GM12878 (cell line): ENCODE data around the gene DUSP8. TPM values are rescaled to one million over a fixed set of nuclear protein-coding genes. Genes with fewer than 3 reads are reported as not detected.

Experiments
- ATAC-seq: fragments of 200-7000 bp; cut with Tn5 transposase; 3 replicates; pipeline ENCODE4 v1.9.1; 2020; ENCODE audit warnings: mild to moderate bottlenecking, moderate library complexity
- BruUV-seq: library from RNA; stranded (reverse); fragments of 400-500 nt; replicated peaks from 2 replicates; lab custom pipeline; 2021; lab: Mats Ljungman, UMichigan
- CTCF ChIA-PET: fragments of 300-600 bp; sonication (Branson Sonifier 250); formaldehyde crosslinking; extraction: SDS; loops from one replicate; lab custom pipeline; 2021; ENCODE audit warnings: inconsistent platforms; lab: Yijun Ruan, JAX
- POLR2A ChIA-PET: fragments of 350-600 bp; formaldehyde crosslinking; extraction: SDS; loops from one replicate; lab custom pipeline; 2021; ENCODE audit warnings: inconsistent platforms; lab: Charles Lee
- RAD21 ChIA-PET: fragments of 300-600 bp; sonication (Branson Sonifier 250); formaldehyde crosslinking; loops from one replicate; lab custom pipeline; 2023; ENCODE audit warnings: antibody characterized with exemption; ENCODE audit not compliant: unreplicated experiment; lab: Charles Lee
- SMC1A ChIA-PET: fragments of 300-600 bp; sonication (Branson Sonifier 250); formaldehyde crosslinking; loops from one replicate; lab custom pipeline; 2023; ENCODE audit not compliant: unreplicated experiment, uncharacterized antibody; lab: Charles Lee
- DNase-seq: peaks from one replicate; pipeline ENCODE4 v3.0.0-alpha.2; 2011; ENCODE audit warnings: low read depth, low spot score
- FAIRE-seq: peaks from 3 replicates; lab custom pipeline; 2011; peaks lifted over from hg19 to GRCh38; lab: Jason Lieb, UNC
- H2AFZ ChIP-seq: 2 replicates; pipeline ENCODE4 v1.6.0; 2011; ENCODE audit warnings: low read depth, low read length, control low read depth; ENCODE audit not compliant: control insufficient read depth
- H3K27ac ChIP-seq: 2 replicates; pipeline ENCODE4 v1.5.1; 2011; ENCODE audit warnings: control low read depth; ENCODE audit not compliant: control insufficient read depth, insufficient read depth
- H3K27me3 ChIP-seq, 2 experiments: replicated peaks in 1 of 2; 2 replicates each; pipeline versions ENCODE4 v1.6.0 to v1.6.1; 2011; ENCODE audit warnings: low read length in 1 of 2; ENCODE audit not compliant: control insufficient read depth in 2 of 2, insufficient read depth in 2 of 2
- H3K36me3 ChIP-seq, 2 experiments: 2 replicates each; pipeline ENCODE4 v1.5.1; 2011; ENCODE audit warnings: low read length in 1 of 2; ENCODE audit not compliant: control insufficient read depth in 2 of 2, insufficient read depth in 2 of 2
- H3K4me1 ChIP-seq: 2 replicates; pipeline ENCODE4 v1.6.1; 2011; ENCODE audit warnings: mild to moderate bottlenecking, low read length, moderate library complexity, mixed read lengths; ENCODE audit not compliant: control insufficient read depth, insufficient read depth
- H3K4me2 ChIP-seq: 2 replicates; pipeline ENCODE4 v1.6.0; 2011; ENCODE audit warnings: control low read depth; ENCODE audit not compliant: control insufficient read depth, insufficient read depth
- H3K4me3 ChIP-seq: fragments of 200-600 bp; sonication (generic); 2 replicates; pipeline ENCODE4 v1.5.1; 2016
- H3K79me2 ChIP-seq: 2 replicates; pipeline ENCODE4 v1.6.0; 2011; ENCODE audit warnings: low read length; ENCODE audit not compliant: control insufficient read depth, insufficient read depth
- H3K9ac ChIP-seq: 2 replicates; pipeline ENCODE4 v1.8.0; 2011; ENCODE audit warnings: low read length, control low read depth, mixed read lengths; ENCODE audit not compliant: control insufficient read depth, insufficient read depth
- H3K9me3 ChIP-seq: replicated peaks from 3 replicates; pipeline ENCODE4 v1.5.1; 2011; ENCODE audit warnings: mild to moderate bottlenecking, low read length; ENCODE audit not compliant: control insufficient read depth, insufficient read depth
- H4K20me1 ChIP-seq: 2 replicates; pipeline ENCODE4 v1.6.0; 2011; ENCODE audit not compliant: control insufficient read depth, insufficient read depth
- BACH1 ChIP-seq: fragments of 450-650 bp; IDR thresholded peaks from 2 replicates; pipeline ENCODE4 v1.6.1; 2017; ENCODE audit warnings: mild to moderate bottlenecking, borderline replicate concordance
- BMI1 ChIP-seq: fragments of 450-650 bp; IDR thresholded peaks from 2 replicates; pipeline ENCODE4 v1.6.1; 2016; ENCODE audit warnings: mild to moderate bottlenecking, moderate library complexity, borderline replicate concordance
- CBX3 ChIP-seq: fragments of 200-600 bp; sonication (generic); IDR thresholded peaks from 2 replicates; pipeline ENCODE4 v1.6.1; 2016; ENCODE audit warnings: low read depth, borderline replicate concordance
- CREB1 ChIP-seq: IDR thresholded peaks from 2 replicates; pipeline ENCODE4 v1.6.1; 2012; ENCODE audit warnings: low read depth, mild to moderate bottlenecking, inconsistent platforms
- EZH2 ChIP-seq: IDR thresholded peaks from 2 replicates; pipeline ENCODE4 v1.6.1; 2012; ENCODE audit warnings: low read depth, mild to moderate bottlenecking, control low read depth, inconsistent platforms, low read length, borderline replicate concordance; ENCODE audit not compliant: control insufficient read depth
- FOXM1 ChIP-seq: IDR thresholded peaks from 2 replicates; pipeline ENCODE4 v1.6.1; 2012; ENCODE audit warnings: low read depth, mild to moderate bottlenecking, inconsistent platforms, low read length, moderate library complexity
- IKZF1 ChIP-seq: fragments of 450-650 bp; conservative IDR thresholded peaks from 2 replicates; pipeline ENCODE4 v1.6.1; 2017; ENCODE audit warnings: antibody characterized with exemption, mild to moderate bottlenecking
- MYC ChIP-seq: IDR thresholded peaks from 2 replicates; pipeline ENCODE4 v1.6.1; 2011; ENCODE audit warnings: mild to moderate bottlenecking, low read length, moderate library complexity, inconsistent platforms; ENCODE audit not compliant: insufficient read depth, insufficient replicate concordance, insufficient read length, severe bottlenecking
- RAD51 ChIP-seq: fragments of 450-650 bp; IDR thresholded peaks from 2 replicates; pipeline ENCODE4 v1.6.1; 2016; ENCODE audit warnings: moderate library complexity, mild to moderate bottlenecking, inconsistent platforms
- RCOR1 ChIP-seq: conservative IDR thresholded peaks from 2 replicates; pipeline ENCODE4 v1.6.1; 2012; ENCODE audit warnings: low read depth, low read length, improper control_type of control experiment
- RELA ChIP-seq: fragments of 450-650 bp; IDR thresholded peaks from 2 replicates; pipeline ENCODE4 v1.8.0; 2014; ENCODE audit warnings: borderline replicate concordance; ENCODE audit not compliant: partially characterized antibody
- SREBF2 ChIP-seq: IDR thresholded peaks from 2 replicates; pipeline ENCODE4 v1.6.1; 2012; ENCODE audit warnings: mild to moderate bottlenecking, low read length
- TBL1XR1 ChIP-seq: IDR thresholded peaks from 2 replicates; pipeline ENCODE4 v1.6.1; 2012; ENCODE audit warnings: low read depth, low read length, improper control_type of control experiment
- ZNF217 ChIP-seq: fragments of 450-650 bp; IDR thresholded peaks from 2 replicates; pipeline ENCODE4 v1.6.1; 2017; ENCODE audit warnings: antibody characterized with exemption, mild to moderate bottlenecking
- ZNF274 ChIP-seq: IDR thresholded peaks from one replicate; pipeline ENCODE4 v1.8.0; 2011; ENCODE audit not compliant: insufficient read length, insufficient read depth
- ZNF384 ChIP-seq: IDR thresholded peaks from 2 replicates; pipeline ENCODE4 v1.6.1; 2012; ENCODE audit warnings: low read depth, mild to moderate bottlenecking, low read length, improper control_type of control experiment, borderline replicate concordance
- ZZZ3 ChIP-seq: IDR thresholded peaks from 2 replicates; pipeline ENCODE4 v1.6.1; 2011; ENCODE audit warnings: low read depth; ENCODE audit not compliant: control insufficient read depth, insufficient read length
- WGBS: methylation state at CpG from one replicate; pipeline ENCODE4 v1.1.6; 2016; ENCODE audit warnings: low lambda C conversion rate; ENCODE audit not compliant: insufficient replicate concordance, insufficient coverage; ENCODE audit errors: missing lambda C conversion rate; 5-methylcytosine and 5-hydroxymethylcytosine counted together
- in situ Hi-C: fragments of 300-500 bp; cut with MboI; formaldehyde crosslinking; loops from 9 replicates; pipeline ENCODE4 v1.14.3; 2018; ENCODE audit warnings: mixed read lengths
- intact Hi-C: fragments of 100-400 bp; cut with micrococcal nuclease; formaldehyde crosslinking; loops from one replicate; pipeline ENCODE4 v1.14.2; 2022; ENCODE audit not compliant: unreplicated experiment
- polyA plus RNA-seq, 11 experiments: library from polyadenylated mRNA; depleted of rRNA in 4 of 11; unstranded in 6 of 11; stranded (reverse) in 5 of 11; fragments of >200 nt; fragmentation: Nextera tagmentation in 4 of 11; fragmentation: Illumina TruSeq in 1 of 11; extraction: Ambion mirVana in 4 of 11; extraction: Trizol in 1 of 11; gene quantifications; 1 replicate in 1 of 11; 2 replicates in 10 of 11; pipeline versions ENCODE4 v1.2.1 to v1.2.3, GENCODE V29; 2011 to 2016; ENCODE audit warnings: inconsistent platforms in 2 of 11, missing spikeins in 2 of 11, low read depth in 1 of 11
- total RNA-seq, 4 experiments: library from RNA; depleted of rRNA in 3 of 4; stranded (reverse); fragments of >200 nt in 3 of 4; fragmentation: Illumina TruSeq in 1 of 4; extraction: Trizol in 1 of 4; gene quantifications; 2 replicates each; pipeline versions ENCODE4 v1.2.1 to v1.2.3, GENCODE V29; 2013 to 2021
- TF ChIP-seq, protein P1 (sequence below): fragments of 450-650 bp; IDR thresholded peaks from 2 replicates; pipeline ENCODE4 v1.6.1; 2017; ENCODE audit warnings: borderline replicate concordance
- TF ChIP-seq, protein P2 (sequence below): IDR thresholded peaks from 2 replicates; pipeline ENCODE4 v1.6.1; 2012; ENCODE audit warnings: low read depth, low read length, improper control_type of control experiment
- TF ChIP-seq, protein P3 (sequence below): IDR thresholded peaks from 2 replicates; pipeline ENCODE4 v1.6.1; 2012; ENCODE audit warnings: low read depth, low read length, improper control_type of control experiment

The DUSP8 gene
- total and polyA plus RNA-seq, 10 of the 15 experiments (the other 5 are each of a cell fraction or from before 2014, with no cell fraction given): 0.04 to 1.7 (median 0.26) TPM; not detected in 6

DNA sequence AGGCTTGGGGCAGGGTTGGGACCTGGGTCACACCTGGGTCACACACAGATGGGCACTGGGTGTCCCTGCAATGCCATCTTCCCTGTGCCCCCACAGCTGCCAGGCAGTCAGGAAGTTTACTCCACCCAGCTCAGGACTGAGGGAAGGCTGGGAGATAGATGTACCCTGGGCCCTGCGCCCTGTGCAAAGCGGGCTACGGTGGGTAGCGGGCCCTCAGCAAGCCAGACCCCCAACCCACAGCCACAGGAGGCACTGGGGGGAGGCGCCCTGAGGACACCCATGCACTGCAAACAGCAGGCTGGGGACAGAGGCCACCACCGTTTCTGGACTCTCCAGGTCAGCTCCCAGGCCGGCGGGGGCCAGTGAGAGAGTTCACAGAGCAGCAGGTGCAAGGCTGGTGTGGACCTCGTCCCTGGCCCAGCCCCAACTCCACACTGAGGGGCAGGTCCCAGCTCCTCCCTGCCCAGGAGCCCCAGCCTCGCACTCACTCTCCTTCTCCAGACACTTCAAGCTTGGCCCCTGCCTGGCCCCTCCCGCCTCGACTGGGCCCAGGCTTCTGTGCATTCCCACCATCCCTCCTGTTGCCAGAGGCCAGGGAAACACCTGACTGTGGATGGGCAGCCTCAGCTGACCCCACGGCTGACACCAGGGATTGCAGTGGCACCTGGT is 4.9 kb downstream of the DUSP8 start:
- no peak for TF ChIP-seq ZNF217
- TF ChIP-seq, protein P1, sequence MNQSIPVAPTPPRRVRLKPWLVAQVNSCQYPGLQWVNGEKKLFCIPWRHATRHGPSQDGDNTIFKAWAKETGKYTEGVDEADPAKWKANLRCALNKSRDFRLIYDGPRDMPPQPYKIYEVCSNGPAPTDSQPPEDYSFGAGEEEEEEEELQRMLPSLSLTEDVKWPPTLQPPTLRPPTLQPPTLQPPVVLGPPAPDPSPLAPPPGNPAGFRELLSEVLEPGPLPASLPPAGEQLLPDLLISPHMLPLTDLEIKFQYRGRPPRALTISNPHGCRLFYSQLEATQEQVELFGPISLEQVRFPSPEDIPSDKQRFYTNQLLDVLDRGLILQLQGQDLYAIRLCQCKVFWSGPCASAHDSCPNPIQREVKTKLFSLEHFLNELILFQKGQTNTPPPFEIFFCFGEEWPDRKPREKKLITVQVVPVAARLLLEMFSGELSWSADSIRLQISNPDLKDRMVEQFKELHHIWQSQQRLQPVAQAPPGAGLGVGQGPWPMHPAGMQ: no peak
- no peak for TF ChIP-seq ZNF274
- no peak for TF ChIP-seq RELA
- no peak for TF ChIP-seq SREBF2
- TF ChIP-seq FOXM1: no peak
- no peak for TF ChIP-seq MYC
- no peak for TF ChIP-seq BACH1
- TF ChIP-seq, protein P2, sequence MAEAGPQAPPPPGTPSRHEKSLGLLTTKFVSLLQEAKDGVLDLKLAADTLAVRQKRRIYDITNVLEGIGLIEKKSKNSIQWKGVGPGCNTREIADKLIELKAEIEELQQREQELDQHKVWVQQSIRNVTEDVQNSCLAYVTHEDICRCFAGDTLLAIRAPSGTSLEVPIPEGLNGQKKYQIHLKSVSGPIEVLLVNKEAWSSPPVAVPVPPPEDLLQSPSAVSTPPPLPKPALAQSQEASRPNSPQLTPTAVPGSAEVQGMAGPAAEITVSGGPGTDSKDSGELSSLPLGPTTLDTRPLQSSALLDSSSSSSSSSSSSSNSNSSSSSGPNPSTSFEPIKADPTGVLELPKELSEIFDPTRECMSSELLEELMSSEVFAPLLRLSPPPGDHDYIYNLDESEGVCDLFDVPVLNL: no peak
- TF ChIP-seq CREB1: no peak
- no peak for TF ChIP-seq EZH2
- no peak for TF ChIP-seq BMI1
- TF ChIP-seq ZNF384: no peak
- no peak for TF ChIP-seq RCOR1
- TF ChIP-seq RAD51: no peak
- no peak for TF ChIP-seq IKZF1
- no peak for TF ChIP-seq TBL1XR1
- TF ChIP-seq ZZZ3: no peak
- TF ChIP-seq CBX3: no peak
- TF ChIP-seq, protein P3, sequence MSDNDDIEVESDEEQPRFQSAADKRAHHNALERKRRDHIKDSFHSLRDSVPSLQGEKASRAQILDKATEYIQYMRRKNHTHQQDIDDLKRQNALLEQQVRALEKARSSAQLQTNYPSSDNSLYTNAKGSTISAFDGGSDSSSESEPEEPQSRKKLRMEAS: no peak
- H3K4me2 ChIP-seq: no peak overlapping the region
- ATAC-seq (no peak), DNase-seq (no peak), FAIRE-seq (no peak)
- 37% methylated on average over 12 of the region's 13 CpGs for WGBS
- no peak overlapping the region for H3K27ac ChIP-seq
- POLR2A ChIA-PET: no interaction called here
- no peak overlapping the region for H2AFZ ChIP-seq
- CTCF ChIA-PET: no interaction called here
- H3K79me2 ChIP-seq: no peaks in the 10 kb centered on the region
- no TSS peak for BruUV-seq
- H3K36me3 ChIP-seq: no peaks in the 10 kb centered on the region
- H3K9me3 ChIP-seq: no peaks in the 10 kb centered on the region
- no peak overlapping the region for H3K4me3 ChIP-seq
- SMC1A ChIA-PET: no interaction called here
- intact Hi-C loops (no loop called here), in situ Hi-C loops (no loop called here)
- no peaks in the 10 kb centered on the region for H4K20me1 ChIP-seq
- no peak overlapping the region for H3K9ac ChIP-seq
- RAD21 ChIA-PET: interaction anchor here (1.4 kb wide), 1 partner anchor 61 kb away, joined by 3 read pairs; no protein-coding TSS in a partner anchor
- peaks cover 2 to 3% of the 10 kb centered on the region in 2 experiments; a peak in 3 of 4 replicates for H3K27me3 ChIP-seq
- H3K4me1 ChIP-seq: no peaks in the 10 kb centered on the region
